NCI-H2196 (cell line): ENCODE data around the gene STX2.
"Not testable (repeated sequence)": the region's sequence is repeated elsewhere in the genome, so short reads cannot be mapped to it uniquely, and the experiment has no call there.

ENCODE experiments used
- DNase-seq: peaks from one replicate; lab custom pipeline; 2025; ENCODE audit not compliant: unreplicated experiment; lab: John Stamatoyannopoulos, UW

Gene STX2

DNA sequence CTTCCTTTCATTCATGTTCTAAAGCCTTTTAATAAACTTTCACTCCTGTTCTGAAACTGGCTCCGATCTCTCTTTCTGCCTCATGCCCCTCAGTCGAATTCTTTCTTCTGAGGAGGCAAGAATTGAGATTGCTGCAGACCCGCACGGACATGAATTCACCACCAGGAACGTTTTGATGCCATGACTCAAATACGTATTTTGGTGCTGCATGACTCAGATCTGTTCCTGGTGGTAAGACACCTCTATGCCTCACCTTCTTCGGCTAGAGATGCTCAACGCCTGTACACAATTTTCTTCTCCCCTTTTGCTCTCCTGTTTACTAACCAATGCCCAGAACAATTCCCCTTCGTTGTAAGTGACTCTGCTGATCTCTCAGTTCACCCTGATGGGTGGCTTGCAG is 70.9 kb downstream of the STX2 start:
- DNase-seq = no peak

DNA sequence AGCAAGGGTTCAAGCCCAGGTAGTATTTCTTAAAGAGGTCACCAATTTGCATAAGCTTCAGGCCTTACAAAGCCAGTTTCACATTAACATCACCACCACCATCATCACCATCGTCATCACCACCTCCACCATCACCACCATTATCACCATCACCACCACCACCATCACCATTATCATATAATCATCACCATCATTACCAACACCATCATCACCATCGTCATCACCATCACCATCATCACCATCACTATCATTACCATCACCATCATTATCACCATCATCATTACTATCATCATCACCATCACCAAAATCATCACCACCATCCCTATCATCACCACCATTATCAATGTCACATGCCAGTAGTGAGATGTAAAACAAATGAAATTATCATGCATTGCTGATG is 72.6 kb downstream of the STX2 start:
- no peak for DNase-seq

DNA sequence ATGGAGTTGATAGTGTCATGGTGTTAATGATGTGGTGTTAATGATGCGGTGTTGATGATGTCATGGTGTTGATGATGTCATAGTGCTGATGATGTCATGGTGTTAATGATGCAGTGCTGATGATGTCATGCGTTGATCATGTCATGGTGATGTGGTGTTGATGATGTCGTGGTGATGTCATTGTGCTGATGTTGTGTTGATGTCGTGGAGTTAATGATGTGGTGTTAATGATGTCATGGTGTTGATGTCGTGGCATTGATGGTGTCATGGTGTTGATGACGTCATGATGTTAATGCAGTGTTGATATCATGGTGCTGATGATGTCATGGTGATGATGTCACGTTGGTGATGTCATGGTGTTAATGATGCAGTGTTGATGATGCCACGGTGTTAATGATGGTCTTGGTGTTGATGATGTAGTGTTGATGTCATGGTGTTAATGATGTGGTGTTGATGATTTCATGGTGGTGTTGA is 73.8 kb downstream of the STX2 start:
- no peak for DNase-seq

DNA sequence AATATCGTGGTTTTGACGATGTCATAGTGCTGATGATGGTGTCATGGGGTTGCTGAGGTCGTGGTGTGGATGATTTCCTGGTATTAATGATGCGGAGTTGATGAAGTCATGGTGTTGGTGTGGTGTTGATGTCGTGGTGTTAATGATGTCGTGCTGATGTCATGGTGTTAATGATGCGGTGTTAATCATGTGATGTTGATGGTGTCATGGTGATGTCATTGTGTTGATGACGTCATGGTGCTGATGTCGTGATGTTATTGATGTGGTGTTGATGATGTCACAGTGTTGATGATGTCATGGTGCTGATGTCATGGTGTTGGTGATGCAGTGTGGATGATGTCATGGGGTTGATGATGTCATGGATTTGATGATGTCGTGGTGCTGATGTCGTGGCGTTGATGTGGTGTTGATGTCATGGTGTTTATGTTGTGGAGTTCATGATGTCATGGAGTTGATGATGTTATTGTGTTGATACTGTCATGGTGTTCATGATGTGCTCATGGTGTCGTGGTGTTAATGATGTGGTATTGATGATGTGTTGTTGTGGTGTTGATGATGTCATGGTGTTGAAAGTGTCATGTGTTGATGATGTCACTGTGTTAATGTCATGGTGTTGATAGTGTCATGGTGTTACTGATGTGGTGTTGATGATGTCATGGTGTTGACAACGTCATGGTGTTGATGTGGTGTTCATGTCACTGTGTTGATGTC is 74.4 kb downstream of the STX2 start:
- peak; percentile 41 for DNase-seq

DNA sequence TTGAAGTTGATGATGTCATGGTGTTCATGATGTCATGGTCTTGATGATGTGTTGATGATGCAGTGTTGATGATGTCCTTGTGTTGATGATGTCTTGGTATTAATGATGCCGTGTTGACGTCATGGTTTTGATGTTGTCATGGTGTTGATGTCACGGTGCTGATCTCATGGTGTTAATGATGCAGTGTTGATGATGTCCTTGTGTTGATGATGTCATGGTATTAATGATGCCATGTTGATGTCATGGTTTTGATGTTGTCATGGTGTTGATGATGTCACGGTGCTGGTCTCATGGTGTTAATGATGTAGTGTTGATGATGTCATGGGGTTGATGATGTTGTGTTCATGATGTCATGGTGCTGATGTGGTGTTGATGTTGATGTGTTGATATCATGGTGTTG is 75.0 kb downstream of the STX2 start:
- no peak for DNase-seq

DNA sequence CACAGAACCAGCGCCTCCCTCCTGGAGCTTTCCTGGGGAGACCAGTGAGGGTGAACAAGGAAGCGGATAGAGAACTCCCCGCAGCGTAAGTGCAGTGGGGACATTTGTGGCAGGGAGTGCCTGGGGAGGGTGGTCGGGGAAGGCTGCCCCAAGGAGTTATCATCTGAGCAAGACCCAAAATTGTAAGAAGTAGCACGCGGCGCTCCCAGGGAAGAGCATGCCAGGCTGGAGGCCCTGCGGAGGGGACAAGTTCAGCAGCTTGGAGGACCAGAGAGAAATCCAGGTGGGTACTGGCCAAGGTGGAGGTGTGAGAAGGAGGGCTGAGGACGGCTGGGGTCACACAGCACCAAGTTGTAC is 76.8 kb downstream of the STX2 start:
- no peak for DNase-seq

DNA sequence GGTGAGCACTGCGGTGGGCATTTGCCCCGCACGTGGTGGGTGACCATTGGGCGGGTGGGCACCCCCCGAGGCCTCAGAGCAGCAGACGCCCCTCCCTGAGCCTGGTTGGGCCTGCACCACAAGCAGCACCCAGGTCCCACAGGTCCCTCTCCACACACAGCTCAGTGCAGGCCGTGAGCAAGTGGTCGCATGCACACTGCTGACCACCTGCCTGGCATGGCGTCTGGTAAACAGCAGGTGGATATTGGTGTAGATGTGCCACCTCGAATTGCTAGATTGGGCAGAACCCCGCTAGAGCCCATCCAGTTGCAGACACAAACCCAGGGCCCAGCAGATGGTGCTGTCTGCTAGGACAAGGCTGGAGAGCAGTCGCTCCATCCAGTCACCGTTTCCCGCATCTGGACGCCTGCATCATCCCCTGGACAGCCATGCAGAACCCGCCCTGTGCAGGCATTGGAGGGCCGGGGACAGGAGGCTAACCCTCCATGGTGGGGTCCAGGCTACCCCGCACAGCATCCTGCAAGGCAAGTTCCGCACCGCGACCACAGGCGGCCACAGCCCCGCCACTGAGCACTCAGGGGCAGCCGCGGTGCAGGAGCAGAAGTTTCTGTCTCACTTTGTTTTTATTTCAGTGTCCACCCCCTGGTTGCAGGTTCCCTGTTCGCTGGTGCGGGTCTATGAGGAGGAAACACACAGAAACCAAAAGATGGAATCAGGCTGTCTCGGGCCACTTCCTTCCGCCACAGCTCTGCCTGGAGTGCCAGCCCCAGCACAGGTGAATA is 77.3 kb downstream of the STX2 start:
- DNase-seq = peak; percentile 69

DNA sequence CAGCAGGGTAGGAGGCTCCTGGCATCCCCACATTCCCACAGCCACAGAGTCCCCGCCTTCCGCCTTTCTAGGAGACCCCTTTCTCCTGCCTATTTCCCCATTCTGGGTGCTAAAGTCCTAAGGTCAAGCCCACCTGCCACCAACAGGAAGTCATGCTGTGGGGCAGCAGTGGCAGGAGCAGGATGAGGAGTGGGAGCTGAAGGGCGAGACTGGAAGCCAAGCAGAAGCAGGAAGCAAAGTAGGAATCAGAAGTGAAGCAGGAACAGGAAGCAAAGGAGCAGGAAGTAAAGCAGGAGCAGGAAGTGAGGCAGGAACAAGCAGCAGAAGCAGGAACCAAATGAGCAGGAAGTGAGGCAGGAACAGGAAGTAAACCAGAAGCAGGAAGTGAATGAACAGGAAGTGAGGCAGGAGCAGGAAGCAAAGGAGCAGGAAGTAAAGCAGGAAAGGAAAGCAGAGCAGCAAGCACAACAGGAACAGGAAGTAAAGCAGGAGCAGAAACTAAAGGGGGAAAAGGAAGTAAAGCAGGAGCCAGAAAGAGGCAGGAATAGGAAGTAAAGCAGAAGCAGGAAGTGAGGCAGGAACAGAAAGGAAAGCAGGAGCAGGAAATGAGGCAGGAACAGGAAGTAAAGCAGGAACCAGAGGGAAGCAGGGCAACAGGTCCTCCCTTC is 84.7 kb downstream of the STX2 start:
- DNase-seq = no peak

DNA sequence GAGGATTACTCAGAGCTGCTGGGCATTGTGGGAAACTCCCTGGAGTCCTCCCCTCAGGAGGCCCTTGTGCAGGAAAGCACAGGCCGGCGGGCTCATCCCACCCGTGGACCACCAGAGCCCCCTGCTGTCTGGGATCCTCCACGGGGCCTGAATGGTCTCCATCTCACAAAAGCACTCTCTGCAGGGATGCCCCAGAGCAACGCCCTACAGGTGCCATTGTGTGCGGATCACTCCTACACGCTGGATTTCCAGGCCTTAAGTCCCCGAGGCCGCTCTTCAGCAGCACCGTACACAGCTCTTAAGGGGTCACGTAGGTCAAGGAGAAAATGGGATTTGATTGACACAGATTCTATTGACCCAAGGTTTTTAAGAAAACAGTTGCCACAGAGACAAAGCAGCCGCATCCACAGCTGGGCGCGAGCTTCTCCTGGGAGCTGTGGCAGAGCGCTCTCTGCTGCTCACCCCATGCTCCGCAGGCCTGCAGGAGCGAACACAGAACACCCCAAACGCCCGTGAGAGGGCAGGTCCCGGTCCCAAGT is 86.3 kb downstream of the STX2 start:
- DNase-seq = peak; percentile 16

DNA sequence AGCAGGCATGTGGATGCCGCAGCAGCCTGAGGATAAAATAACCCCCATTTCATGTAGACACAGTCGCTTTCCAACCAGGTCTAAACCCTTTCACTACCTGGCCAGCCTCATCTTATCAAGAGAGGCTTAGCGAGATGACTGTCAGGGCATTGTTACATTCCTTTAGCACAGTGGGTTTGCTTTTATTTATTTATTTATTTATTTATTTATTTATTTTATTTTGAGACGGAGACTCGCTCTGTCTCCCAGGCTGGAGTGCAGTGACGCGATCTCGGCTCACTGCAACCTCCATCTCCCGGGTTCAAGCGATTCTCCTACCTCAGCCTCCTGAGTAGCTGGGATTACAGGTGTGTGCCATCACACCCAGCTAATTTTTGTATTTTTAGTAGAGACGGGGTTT is 87.0 kb downstream of the STX2 start:
- DNase-seq = not testable (repeated sequence)

DNA sequence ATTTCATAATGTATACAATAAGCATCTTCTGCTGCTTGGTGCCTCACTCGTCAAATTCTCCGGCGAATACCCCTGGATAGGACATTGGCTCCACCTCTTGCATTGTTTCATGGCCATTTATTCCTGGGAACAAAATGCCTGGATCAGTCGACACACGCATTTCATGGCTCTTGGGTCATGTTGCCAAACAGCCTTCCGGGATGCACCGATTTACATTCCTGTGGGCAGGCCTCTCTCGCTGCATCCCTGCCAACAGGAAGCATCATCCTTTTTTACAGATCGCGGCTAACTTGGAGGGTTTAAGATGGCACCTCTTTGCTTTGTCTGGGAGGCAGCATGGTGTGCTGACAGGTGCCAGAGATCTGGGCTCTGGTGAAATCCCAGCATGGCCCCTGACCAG is 90.3 kb downstream of the STX2 start:
- no peak for DNase-seq

DNA sequence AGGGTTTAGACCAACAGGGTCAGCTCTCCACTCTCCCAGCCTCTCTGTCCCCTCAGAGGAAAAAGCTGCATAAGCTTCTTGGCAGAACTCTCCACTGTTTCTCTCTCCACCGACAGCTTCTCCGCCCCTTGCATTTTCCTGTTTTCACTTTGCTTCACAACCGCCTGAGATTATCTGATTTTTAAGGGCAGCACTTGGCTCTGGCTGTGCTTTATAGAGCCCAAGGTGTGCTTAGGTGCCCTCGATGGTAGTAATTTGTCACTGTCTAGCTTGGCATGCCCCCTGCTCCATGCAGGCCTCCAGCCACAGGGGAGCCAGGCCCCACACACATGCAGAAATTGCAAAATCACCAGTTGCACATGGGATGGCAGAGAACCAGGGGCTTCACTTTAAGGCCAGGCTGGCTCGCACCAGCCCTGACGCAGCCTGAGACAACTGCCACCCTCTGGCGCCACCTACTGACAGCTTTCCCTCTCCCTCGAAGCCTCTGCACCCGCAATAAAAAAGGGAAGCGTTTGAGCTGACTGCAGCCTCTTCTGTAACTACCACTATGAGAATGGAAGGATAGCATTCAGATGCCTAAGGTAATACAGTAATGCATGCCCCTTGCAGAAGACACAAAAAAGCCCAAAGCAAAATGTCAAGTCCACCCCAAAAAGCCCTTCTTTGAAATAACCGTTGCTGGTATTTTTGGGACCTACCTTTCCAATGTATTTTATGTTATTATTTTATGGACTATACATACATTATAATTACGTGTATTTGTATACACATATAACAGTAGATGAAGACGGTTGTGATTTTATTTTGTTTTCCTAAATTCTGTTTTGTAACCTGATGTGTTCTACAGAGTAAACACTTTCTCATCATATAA is 90.9 kb downstream of the STX2 start:
- DNase-seq = peak; percentile 90

DNA sequence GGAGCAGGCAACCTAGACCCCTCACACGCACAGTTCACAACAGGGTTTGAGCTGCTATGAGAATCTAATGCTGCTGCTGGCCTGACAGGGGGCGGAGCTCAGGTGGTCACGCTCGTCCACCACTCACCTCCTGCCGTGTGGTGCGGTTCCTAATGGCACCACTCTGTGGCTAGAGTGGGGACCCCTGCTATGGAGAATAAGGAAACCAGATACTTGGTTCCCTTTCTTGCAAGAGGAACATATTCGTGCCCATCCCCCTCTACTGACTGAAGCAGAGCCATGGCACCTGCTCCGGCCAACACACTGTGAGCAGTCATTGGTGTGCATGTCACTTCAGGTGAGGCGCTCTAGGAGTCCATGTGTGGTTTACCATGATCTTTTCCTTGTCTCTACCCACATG is 92.5 kb downstream of the STX2 start:
- no peak for DNase-seq

DNA sequence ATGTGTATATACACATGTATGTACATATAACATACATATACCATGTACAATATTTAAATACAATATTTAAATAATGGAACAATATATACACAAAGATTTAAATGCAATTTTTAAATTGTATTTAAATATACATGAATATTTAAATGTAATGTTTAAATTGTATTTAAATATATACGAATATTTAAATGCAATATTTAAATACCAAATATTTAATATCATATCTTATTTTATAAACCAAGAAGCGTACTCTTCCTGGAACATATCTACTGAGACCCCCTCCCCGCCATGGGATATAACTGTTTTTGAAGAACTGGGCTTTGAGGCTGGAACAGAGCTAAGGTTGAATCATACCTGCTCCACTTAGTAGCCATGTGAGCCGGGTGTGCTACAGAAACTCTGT is 93.1 kb downstream of the STX2 start:
- no peak for DNase-seq

DNA sequence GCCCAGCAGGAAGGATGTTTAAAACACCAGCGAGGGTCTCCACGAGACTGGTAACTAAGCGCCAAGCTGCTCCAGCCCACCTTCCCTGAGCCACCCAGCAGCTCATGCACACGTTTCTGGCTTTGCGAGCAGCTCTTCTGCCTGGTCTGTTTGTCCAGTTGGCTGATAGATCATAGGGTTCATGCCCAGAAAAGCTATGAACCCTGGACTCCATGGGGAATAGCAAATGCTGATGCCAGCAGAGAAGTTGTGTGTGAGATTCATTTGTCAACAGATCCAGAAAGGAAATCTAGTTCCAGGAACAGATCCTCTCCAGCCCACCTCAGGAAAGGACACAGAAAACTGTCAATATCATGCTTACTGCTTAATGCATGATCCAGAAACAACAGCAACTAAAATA is 94.8 kb downstream of the STX2 start:
- DNase-seq = no peak

DNA sequence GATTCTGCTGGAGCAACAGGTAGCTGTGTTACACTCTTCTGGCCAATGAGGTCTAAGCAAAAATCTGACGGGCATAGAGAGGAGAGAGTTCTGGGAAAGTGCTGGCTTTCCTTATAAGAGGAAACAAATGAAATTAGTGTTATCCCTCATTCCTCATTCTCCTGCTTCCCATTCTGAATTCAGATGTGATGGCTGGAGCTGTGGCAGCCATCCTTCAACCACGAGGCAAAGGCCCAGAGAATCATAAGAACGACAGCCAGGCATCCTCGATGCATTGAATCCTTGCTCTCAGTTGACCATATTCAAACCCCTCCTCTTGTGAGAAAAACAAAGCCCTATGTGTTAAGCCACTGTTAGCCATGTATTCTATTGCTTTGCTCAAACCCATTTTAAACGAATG is 95.4 kb downstream of the STX2 start:
- no peak for DNase-seq

DNA sequence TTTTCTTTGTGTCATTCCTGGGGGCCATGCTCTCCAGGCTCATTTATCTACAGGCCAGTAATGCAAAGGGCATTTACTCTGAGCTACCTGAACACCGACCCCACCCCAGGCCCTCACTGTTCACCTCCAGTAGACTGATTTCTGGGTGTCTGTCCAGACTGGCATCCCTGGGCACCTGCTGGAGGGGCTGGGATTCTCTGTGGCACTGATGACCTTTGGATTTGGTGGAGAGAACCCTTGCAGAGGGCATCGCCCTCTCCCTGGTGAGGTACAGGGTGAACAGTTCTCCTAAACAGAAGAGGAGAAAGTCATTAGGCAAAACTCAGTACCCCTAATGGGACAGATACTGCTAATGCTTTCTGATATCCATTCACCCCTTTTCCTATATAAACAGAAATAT is 95.9 kb downstream of the STX2 start:
- no peak for DNase-seq

DNA sequence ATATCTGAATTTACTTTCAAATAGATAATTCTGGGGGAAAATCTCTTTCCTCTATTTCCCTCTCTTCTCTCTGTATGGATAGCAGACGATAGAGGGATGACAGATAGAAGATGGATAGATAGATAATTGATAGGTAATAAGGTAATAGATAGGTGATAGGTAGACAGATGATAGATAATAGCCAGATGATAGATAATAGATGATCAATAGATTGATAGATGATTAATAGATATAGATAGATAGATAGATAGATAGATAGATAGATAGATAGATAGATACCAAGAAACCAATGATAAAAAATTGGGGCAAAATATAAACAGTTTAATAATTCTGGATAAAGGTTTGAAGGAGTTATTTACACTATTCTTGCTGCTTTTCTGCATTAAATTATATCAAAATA is 96.3 kb downstream of the STX2 start:
- DNase-seq = no peak

DNA sequence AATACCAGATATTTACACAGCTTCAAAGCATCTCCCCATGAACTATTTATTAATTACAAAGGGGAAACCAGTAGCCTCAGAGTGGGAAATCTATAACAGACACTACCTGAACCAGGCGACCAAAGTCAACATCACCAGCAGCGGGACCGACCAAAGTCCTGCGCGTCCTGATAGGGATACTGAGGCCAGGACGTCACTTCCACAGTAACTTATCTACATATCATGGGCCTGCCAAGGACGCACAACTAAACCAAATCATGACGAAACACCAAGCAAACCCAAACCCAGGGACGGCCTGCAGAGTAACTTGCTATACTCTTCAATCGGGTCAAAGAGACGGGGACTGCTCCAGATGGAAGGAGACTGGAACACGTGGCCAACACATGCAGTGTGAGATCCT is 96.9 kb downstream of the STX2 start:
- no peak for DNase-seq
